ENCODE results near the gene CAV1. TPM values are rescaled to one million over a fixed set of nuclear protein-coding genes. Genes with fewer than 3 reads are reported as not detected.

CAV1 gene
- total RNA-seq, 1 donor from 2014 or later: 157 TPM

DNA sequence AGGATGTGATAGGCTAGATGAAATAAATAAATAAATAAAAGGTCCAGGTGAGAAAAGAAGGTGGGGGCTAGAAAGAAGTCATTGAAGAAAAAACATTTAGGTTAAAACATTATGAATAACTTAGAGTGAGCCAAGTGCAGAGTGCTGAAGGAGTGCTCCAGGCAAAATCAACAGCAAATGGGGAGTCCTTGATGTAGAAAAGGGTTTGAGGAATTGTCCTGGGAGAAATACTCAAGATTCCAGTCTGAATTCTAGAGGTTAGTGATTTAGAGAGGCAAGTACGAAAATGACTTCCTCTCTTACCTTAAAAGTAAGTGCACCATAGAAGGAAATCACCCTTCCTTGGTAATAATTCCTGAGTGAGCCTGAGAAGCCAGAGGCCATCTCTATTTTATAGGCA lies 19.7 kb downstream of the CAV1 start:
- FAIRE-seq (no peak), DNase-seq (ENCODE audit: low read depth) (no peak)
- TF ChIP-seq, protein P1, sequence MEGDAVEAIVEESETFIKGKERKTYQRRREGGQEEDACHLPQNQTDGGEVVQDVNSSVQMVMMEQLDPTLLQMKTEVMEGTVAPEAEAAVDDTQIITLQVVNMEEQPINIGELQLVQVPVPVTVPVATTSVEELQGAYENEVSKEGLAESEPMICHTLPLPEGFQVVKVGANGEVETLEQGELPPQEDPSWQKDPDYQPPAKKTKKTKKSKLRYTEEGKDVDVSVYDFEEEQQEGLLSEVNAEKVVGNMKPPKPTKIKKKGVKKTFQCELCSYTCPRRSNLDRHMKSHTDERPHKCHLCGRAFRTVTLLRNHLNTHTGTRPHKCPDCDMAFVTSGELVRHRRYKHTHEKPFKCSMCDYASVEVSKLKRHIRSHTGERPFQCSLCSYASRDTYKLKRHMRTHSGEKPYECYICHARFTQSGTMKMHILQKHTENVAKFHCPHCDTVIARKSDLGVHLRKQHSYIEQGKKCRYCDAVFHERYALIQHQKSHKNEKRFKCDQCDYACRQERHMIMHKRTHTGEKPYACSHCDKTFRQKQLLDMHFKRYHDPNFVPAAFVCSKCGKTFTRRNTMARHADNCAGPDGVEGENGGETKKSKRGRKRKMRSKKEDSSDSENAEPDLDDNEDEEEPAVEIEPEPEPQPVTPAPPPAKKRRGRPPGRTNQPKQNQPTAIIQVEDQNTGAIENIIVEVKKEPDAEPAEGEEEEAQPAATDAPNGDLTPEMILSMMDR (IDR thresholded peaks at IDR 0.05; ENCODE audit: insufficient read depth, low read length, severe bottlenecking): no peak
- Histone ChIP-seq H3K27me3 (ENCODE audit: control insufficient read depth, insufficient read depth, low read length) (no peaks in the 10 kb centered on the region), H3K36me3 (ENCODE audit: control insufficient read depth, insufficient read depth, low read length) (peaks cover 18% of the 10 kb centered on the region), H3K4me3 (ENCODE audit: low read depth, low read length) (no peak overlapping the region)

DNA sequence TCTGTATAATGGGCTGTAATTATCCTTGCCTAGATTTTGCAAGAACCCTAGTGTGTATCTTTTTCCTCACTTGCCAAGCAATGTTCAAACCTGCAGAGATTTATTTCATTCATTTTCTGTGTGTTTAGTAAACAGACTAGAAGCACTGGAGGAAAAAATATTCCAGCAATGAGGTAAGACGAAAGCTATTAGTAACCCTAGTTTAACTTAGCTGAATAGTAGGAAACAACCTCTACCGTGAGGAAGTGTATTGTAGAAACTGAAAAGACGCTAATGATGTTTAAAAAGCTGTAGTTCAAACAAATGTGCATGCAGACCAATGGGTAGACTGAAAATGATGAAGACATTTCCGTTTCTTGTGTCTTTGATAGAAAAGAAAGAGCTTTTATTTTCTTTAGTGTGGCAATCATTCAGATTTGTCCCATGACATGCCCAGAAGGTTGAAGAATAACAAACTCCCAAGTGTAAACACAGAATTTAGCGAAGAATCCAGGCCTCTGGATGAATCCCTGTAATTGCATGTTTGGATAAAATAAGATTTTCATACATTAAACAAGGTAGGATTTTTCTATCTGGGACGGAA lies 20.7 kb downstream of the CAV1 start:
- TF ChIP-seq, protein P1 (IDR thresholded peaks at IDR 0.05; ENCODE audit: insufficient read depth, low read length, severe bottlenecking): no peak
- Histone ChIP-seq H3K36me3 (ENCODE audit: control insufficient read depth, insufficient read depth, low read length) (peaks cover 16% of the 10 kb centered on the region), H3K27me3 (ENCODE audit: control insufficient read depth, insufficient read depth, low read length) (no peaks in the 10 kb centered on the region), H3K4me3 (ENCODE audit: low read depth, low read length) (no peak overlapping the region)
- FAIRE-seq (no peak), DNase-seq (ENCODE audit: low read depth) (no peak)

DNA sequence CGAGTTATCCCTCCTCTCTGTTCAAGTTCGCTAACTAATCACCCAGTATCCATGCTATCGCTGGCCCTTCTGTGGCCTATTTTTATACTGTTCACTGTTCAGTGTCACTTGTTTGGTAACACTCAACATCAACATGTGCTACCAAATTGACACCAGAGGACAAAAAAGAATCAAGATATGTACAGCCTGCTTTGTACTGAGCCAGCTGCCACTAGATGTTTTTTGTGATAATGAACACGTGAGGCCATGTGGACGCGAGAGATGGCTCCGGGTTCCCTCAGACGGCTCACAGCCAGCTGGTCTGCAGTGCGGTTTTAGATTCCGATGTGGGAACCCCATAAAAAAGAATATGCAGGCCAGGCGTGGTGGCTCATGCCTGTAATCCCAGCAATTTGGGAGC lies 21.2 kb downstream of the CAV1 start:
- Histone ChIP-seq H3K27me3 (ENCODE audit: control insufficient read depth, insufficient read depth, low read length) (no peaks in the 10 kb centered on the region), H3K36me3 (ENCODE audit: control insufficient read depth, insufficient read depth, low read length) (peaks cover 19% of the 10 kb centered on the region), H3K4me3 (ENCODE audit: low read depth, low read length) (no peak overlapping the region)
- TF ChIP-seq, protein P1 (IDR thresholded peaks at IDR 0.05; ENCODE audit: insufficient read depth, low read length, severe bottlenecking): no peak
- DNase-seq (ENCODE audit: low read depth): no peak
- no peak for FAIRE-seq

DNA sequence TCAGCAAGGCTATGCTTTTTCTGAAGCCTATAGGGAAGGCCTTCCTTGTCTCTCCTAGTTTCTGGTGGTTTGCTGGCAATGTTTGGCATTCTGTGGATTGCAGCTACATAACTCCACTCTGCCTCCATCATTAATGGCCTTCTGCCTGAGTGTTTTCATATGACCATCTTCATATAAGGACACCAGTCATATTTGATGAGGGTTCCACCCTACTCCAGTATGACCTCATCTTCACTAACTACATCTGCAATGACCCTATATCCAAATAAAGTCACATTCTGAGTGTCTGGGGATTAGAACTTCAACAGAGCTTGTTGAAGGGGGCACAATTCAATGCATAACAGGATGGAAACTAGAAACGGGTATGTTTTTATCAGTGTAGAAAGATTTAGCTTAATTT lies 22.1 kb downstream of the CAV1 start:
- H3K4me3 ChIP-seq (ENCODE audit: low read depth, low read length): no peak overlapping the region
- TF ChIP-seq, protein P1 (IDR thresholded peaks at IDR 0.05; ENCODE audit: insufficient read depth, low read length, severe bottlenecking): no peak
- no peaks in the 10 kb centered on the region for H3K27me3 ChIP-seq (ENCODE audit: control insufficient read depth, insufficient read depth, low read length)
- no peak for DNase-seq (ENCODE audit: low read depth)
- H3K36me3 ChIP-seq (ENCODE audit: control insufficient read depth, insufficient read depth, low read length): peaks cover 19% of the 10 kb centered on the region
- no peak for FAIRE-seq

DNA sequence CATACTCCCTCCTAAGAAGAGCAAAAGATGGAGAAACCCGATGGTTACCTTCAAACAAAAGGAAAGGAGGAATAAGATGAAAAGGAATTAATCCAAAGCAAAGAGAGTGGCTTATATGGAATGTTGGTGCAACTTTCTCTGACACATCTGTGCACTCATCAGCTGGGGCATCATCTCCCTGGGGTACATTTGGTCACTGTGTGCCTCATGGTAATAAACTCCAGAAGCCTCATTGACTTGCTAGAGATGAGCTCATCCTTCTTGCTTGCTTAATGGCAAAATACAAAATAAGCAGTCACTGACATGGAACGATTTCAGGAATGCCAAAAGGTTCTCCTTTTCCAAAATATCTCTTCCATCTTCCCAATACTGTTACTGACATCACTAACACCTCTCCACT lies 22.5 kb downstream of the CAV1 start:
- FAIRE-seq (no peak), DNase-seq (ENCODE audit: low read depth) (no peak)
- H3K36me3 ChIP-seq (ENCODE audit: control insufficient read depth, insufficient read depth, low read length): peaks cover 21% of the 10 kb centered on the region
- H3K27me3 ChIP-seq (ENCODE audit: control insufficient read depth, insufficient read depth, low read length): no peaks in the 10 kb centered on the region
- TF ChIP-seq, protein P1 (IDR thresholded peaks at IDR 0.05; ENCODE audit: insufficient read depth, low read length, severe bottlenecking): no peak
- no peak overlapping the region for H3K4me3 ChIP-seq (ENCODE audit: low read depth, low read length)

DNA sequence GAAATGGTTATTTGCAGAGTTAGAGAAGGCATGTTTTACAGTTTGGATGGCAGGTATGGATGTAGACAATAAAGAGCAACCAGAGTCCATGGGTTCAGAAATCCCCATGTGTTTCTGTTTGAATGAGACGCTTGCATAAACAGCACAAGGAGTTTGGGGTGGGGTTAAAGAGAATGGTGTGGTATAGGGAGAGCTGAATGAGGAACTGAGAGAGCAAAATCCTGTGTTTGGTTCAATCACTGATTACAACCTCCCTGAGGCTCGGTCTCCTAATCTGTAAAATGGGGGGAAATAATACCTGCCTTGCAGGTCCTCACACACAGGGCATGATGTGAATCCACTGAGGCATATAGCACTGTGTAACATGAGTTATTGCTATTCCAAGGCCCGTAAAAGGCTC lies 23.7 kb downstream of the CAV1 start:
- H3K36me3 ChIP-seq (ENCODE audit: control insufficient read depth, insufficient read depth, low read length): peaks cover 23% of the 10 kb centered on the region
- no peak for DNase-seq (ENCODE audit: low read depth)
- TF ChIP-seq, protein P1 (IDR thresholded peaks at IDR 0.05; ENCODE audit: insufficient read depth, low read length, severe bottlenecking): no peak
- no peak overlapping the region for H3K4me3 ChIP-seq (ENCODE audit: low read depth, low read length)
- no peaks in the 10 kb centered on the region for H3K27me3 ChIP-seq (ENCODE audit: control insufficient read depth, insufficient read depth, low read length)
- no peak for FAIRE-seq
